AG04449 (cell line): ENCODE measurements around the gene KLHL21.

Experiments used
- CTCF ChIA-PET: fragments of 350-600 bp; formaldehyde crosslinking; extraction: SDS; loops from one replicate; lab custom pipeline; 2021; ENCODE audit warnings: antibody characterized with exemption; lab: Yijun Ruan, JAX
- POLR2A ChIA-PET: fragments of 400-600, 350-600 bp; formaldehyde crosslinking; extraction: SDS; loops from one replicate; lab custom pipeline; 2020; ENCODE audit warnings: antibody characterized with exemption, inconsistent platforms; lab: Yijun Ruan, JAX
- DNase-seq: peaks from one replicate; pipeline ENCODE4 v3.0.0-alpha.2; 2010; ENCODE audit warnings: low read depth, low spot score
- H3K4me3 ChIP-seq: 2 replicates; pipeline ENCODE4 v1.5.1; 2011; ENCODE audit warnings: low read depth, mild to moderate bottlenecking, control low read depth, low read length
- CTCF ChIP-seq: IDR thresholded peaks from one replicate; pipeline ENCODE4 v1.5.1; 2011; ENCODE audit warnings: mild to moderate bottlenecking, moderate library complexity, low read length, control low read depth, inconsistent platforms; ENCODE audit not compliant: insufficient read depth; ENCODE audit errors: missing control alignments

KLHL21 gene

DNA sequence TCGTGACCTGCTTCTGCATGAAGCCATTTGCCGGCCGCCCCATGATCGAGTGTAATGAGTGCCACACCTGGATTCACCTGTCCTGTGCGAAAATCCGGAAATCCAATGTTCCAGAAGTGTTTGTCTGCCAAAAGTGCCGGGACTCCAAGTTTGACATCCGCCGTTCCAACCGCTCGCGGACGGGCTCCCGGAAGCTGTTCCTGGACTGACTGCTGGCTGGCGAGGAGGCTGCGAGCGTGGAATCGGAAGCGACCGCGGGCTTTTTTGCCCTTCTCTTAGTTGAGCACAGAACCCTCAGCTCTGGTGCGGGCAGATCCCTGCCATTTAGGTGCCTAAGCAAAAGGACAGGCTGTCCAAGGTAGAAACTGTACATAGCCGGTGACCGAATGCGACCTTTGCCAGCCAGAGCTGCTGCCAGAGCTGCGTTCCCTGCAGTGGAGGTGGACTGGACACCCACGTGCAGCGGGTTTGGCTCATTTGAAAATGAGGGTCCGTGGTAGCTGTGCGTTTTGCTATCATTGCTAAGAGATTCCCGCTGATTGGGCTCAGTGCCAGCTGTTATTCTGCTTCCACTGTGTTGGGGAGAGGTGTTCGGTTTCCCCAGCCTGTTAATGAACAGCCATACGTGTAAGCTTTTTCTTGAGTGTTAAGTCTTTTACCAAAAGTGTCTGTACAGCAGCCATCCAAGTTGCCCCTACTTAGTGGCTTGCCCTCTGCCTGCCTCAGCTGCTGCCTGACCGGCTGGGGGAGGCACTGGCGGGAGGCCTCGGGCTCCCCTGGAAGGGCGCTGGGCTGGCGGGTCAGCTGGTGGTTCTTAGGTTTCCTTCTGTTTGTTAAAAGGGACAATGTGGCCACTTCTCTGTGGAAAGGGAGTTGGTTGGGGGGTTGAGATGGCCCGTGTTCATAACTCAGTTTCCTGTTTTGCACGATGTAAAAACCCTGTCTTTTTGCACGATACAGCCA, 19.0 kb upstream of the KLHL21 start:
- CTCF ChIA-PET: interaction anchor here (1.3 to 1.8 kb wide), 3 partner anchors 10 to 67 kb away, joined by 3 to 6 read pairs (median 5); partner anchors contain the start of genes NOL9 and TAS1R1
- POLR2A ChIA-PET: no interaction called here
- H3K4me3 ChIP-seq: no peak overlapping the region

GRCh38 chr1:6619045-6619444, 16.4 kb upstream of the KLHL21 start:
- no peak for TF ChIP-seq CTCF
- H3K4me3 ChIP-seq: no peak overlapping the region
- CTCF ChIA-PET: interaction anchor here (2.9 kb wide), 1 partner anchor 28 kb away, joined by 12 read pairs; no protein-coding TSS in a partner anchor
- POLR2A ChIA-PET: no interaction called here
- no peak for DNase-seq

More for the DNA sequence above, 19.0 kb upstream of the KLHL21 start:
- DNase-seq: no peak
- no peak for TF ChIP-seq CTCF

DNA sequence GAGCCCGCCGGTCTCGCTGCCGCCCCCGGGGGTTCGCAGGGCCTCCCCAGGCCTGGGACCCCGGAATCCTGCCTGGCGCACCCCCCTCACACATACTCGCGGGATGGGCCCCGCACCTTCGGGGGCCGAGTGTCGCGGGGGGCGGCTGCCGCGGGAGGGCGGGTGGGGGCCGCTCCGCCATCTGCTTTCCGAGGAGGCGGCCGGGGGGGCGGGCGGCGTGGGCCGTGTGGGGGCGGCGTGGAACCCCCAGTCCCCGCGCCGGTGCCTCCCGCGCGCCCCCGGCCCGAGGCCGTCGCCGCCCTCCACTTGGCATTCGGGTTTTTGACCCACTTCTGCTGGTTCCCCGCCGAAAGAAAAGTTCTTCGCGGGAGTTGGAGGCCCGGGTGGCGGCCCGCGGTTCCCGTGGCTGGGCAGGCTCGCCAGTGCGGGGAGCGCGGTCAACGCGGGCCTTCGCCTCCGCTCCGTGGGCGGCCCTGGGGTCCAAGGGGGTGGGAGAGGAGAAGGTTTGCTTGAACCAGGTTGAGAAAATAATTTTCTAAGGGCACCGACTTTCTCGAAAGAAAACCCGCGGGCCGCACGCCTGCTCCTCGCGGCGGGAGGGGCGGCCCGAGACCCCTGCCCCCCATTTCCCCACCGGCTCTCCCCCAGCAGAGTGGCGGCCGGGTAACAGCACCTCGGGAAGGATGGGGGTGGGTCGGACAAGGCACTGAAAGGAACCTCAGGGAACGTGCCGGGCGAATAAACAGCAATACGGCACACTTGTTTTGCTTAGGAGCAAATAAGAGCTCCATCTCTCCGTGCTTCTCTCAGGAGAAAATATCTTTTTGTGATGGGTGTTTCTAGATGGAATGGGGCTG, 12.5 kb upstream of the KLHL21 start:
- no peak for DNase-seq
- peak overlapping the region; percentile 74 for H3K4me3 ChIP-seq
- ChIA-PET CTCF (interaction anchor here (1.2 to 1.4 kb wide), 3 partner anchors 11 to 125 kb away, joined by 4 read pairs; partner anchors contain the start of gene NOL9), POLR2A (interaction anchor here (1.3 kb wide), 1 partner anchor 13 kb away, joined by 15 read pairs; the partner anchor contains the start of gene KLHL21)
- no peak for TF ChIP-seq CTCF

- POLR2A ChIA-PET: interaction anchor here (1.0 to 1.5 kb wide), 2 partner anchors 10 to 12 kb away, joined by 3 to 8 read pairs; no protein-coding TSS in a partner anchor
- DNase-seq: no peak
These were observed 11.6 kb upstream of the KLHL21 start for GRCh38 chr1:6614019-6614928.

More at GRCh38 chr1:6614019-6614928, 11.6 kb upstream of the KLHL21 start:
- CTCF ChIA-PET: no interaction called here
- H3K4me3 ChIP-seq: peak overlapping the region; percentile 74
- no peak for TF ChIP-seq CTCF
